SKM-1 treated with dmso at 0.1 percent for 144 hours (cell line): ENCODE results near the gene ATXN1.

Source experiments
- DNase-seq: peaks from one replicate; lab custom pipeline; 2025; ENCODE audit not compliant: unreplicated experiment; lab: John Stamatoyannopoulos, UW

ATXN1 gene

GRCh38 chr6:16591396-16592222, 169.7 kb downstream of the ATXN1 start:
- DNase-seq, result no peak

DNA sequence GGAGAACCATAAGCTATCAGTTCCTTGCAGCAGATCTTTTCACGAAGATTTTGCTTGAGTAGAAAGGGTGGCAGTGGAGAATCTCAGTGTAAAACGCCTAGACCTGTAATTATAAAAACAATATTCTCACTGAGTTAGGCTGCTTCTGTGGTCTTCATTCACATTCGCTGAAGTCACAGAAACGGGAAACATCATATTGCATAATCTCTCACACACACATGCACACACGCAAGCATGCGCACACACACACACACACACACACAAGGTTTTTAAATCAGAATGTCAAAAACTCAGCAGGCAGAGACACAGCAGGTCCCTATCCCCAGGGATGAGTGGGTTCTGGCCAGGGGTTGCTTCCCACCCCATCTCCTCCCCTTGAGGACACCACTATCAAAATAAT, 175.5 kb downstream of the ATXN1 start:
- peak; percentile 54 for DNase-seq

DNA sequence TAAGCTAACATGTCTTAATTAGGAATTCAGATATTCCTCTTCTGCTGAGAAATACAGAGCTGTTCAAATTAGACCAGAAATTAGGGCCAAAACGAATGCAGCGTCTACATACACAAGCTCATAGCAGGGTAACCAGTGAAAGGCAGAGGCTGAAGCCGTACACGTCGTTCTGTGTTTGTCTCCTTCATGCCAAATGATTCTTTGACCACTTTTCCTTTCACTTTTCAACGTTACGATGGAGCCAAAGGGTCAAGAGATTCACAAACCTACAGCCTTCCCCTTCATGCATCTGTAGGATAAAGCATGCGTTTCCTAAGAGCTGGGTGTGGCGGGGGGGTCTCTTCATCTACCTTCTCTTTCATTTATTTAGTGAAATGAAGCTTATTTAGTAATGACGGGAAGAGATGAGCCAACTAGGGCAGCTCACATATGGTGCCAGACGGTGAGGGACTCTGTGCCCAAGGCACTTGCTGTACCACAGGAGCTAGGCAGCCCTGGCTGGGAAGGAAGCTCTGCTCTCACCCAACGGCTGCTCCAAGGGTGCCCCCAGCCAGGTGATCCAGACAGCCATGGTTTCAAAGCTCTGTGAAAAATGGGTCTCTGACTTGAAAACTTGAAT, 178.0 kb downstream of the ATXN1 start:
- DNase-seq, result no peak

- no peak for DNase-seq
Observed at GRCh38 chr6:16582446-16583143, 178.7 kb downstream of the ATXN1 start.

DNA sequence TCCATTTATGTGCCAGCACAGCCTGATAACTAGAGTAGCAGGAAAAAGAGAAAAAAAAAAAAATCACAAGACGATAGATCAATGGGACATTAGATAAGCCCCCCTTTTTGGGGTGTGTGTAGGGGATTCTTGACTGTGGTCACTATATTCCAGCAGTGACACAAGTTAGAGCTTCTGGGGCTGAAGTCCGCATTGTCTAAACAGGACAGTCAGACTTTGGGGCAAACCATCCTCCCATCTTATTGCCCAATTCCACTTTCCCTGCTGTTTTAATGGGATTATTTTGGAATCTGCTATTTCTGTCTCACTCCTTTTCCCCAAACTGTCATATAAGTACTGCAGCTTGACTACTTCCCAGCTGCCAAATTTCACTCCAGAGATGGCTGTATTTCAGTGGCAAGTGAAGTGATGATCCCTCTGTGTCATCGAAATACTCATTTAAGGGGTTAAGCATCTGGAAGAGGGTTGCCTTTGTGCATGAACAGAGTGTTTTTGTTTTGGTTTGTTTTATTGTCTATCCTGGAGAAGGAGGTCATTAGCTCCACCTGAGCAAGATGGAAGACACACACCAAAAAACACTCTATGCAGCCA, 182.5 kb downstream of the ATXN1 start:
- DNase-seq, result no peak

DNA sequence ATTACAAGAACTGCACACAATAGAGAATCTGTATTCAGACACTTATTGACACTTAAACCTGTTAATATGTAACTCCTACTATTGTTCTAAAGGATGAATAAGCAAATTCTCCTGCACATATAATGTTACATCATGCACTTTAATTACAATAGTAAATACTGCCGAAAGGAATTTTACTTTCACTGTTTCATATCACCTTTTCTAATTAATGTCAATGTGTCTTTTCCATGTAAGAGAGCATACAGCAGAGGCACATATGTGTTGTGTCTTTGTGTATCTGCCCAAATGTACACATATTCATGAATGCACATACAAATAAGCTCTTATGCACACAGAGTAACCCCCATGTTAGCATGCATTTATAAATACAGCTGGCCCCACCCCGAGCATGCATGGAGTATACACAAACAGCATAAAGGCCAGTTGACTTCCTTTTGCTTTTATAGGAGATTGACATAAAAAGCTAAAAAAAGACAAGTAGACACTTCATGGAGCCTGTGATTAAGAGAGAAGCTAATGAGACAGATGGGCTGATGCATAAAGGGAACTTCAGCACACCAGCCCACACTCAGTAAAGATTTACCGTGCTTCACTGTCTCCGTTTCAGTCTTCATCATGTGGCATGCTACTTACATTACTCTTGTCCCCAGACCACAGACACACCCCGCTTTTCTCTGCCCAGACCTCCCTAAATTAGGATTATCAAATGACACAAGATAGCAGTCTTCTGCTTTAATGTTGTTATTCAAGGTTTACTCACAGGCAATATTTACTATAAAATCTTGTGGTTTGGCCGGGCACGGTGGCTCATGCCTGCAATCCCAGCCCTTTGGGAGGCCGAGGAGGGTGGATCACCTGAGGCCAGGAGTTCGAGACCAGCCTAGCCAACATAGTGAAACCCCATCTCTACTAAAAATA, 184.6 kb downstream of the ATXN1 start:
- DNase-seq, result no peak

GRCh38 chr6:16575655-16576054, 185.6 kb downstream of the ATXN1 start:
- no peak for DNase-seq

GRCh38 chr6:16572943-16573342, 188.3 kb downstream of the ATXN1 start:
- DNase-seq, result no peak

DNA sequence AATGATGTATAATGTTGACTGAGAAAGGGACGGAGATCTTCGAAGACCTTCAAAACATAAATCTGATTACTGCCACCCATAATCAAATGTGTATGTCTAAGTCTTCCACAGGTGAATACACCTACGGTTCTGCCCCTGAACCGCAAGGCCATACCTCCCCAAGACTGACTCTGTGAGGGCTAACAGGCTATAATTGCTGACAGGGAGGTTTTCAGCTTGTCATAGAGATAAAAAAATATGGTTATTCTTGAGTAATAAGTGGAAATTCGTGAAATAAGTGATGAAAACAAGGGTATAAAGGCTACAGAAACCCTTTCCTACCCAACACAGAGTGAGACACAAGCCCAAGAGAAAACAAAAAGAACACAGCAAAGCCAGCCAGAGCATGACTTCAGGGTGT, 188.9 kb downstream of the ATXN1 start:
- no peak for DNase-seq

GRCh38 chr6:16570946-16571345, 190.3 kb downstream of the ATXN1 start:
- no peak for DNase-seq

GRCh38 chr6:16570221-16570553, 191.1 kb downstream of the ATXN1 start:
- DNase-seq, result no peak

DNA sequence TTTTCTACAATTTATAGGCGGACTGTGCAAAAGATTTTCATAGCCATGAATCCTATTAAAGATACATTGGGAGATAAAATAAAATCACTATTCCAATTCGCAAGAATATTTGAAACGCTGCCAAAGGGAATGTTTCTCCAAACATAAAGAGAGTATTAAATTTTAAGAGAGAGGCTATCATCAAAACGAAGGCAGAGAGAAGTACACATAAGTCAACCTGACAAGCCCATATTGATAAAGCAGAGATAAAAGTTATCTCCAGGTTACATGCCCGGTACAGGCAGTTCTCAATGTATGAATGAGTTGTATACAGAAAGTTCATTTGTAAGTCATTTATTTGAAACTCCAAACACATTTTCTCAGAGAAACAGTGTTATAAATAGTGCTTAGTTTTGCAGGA, 193.1 kb downstream of the ATXN1 start:
- no peak for DNase-seq

- no peak for DNase-seq
Observed at GRCh38 chr6:16567071-16567470, 194.2 kb downstream of the ATXN1 start.

DNA sequence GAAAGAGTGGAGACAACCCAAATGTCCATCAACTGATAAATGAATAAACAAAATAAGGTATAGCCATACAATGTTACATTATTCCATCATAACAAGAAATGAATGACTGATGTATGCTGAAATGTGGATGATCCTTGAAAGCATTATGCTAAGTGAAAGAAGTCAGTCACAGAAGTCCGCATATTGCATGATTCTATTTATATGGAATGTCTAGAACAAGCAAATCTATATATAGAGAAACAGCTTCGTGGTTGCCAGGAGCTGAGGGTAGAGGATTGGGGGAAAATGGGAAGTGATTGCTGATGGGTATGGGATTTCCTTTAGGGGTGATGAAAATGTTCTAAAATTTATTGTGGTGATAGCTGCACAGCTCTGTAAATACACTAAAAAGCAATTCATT, 196.8 kb downstream of the ATXN1 start:
- DNase-seq, result no peak

DNA sequence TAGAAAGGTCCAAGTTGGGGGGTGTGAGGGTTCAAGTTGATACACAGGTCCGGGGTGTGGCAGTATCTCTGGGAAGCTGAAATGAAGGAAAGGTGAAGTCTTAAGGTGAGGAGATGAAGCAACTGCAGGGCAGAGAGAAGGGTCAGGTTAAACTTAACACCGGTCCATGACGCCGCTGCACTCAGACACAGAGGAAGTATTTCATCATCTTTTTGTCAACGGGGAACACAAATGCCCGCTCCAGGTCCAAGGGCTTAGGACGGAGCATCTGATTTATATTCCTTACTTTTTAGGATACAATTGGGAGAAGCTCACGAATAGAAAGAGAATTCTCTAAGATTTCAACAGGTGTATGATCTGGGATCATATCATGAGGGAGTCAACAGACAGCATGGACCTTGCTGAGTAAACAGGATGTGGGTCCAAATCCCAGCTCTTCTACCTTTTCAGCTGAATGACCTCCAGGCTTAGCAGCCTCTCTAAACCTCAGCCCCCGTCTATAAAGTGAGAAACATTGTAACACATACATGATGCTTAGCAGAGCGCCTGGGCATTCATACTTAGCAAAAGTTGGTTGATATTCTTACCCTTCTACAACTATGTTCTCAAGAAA, 197.5 kb downstream of the ATXN1 start:
- no peak for DNase-seq

GRCh38 chr6:16562498-16562897, 198.8 kb downstream of the ATXN1 start:
- DNase-seq, result no peak

DNA sequence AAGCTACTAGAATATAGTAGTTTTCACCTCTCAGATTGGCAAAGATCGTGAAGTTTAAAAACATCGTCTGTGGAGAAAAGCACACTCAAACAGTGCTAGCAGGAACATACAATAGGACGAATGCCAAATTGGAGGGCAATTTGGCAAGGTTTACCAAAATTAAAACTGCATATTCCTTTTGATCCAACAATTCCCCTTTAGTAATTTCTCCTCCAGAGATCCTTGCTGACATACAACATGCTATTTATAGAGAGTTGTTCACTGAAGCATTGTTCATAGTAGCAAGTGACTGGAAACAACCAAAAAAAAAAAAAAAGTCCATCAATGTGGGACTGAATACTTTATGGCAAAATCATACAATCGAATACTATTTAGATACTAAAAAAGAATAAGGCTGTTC, 202.2 kb downstream of the ATXN1 start:
- DNase-seq, result no peak

DNA sequence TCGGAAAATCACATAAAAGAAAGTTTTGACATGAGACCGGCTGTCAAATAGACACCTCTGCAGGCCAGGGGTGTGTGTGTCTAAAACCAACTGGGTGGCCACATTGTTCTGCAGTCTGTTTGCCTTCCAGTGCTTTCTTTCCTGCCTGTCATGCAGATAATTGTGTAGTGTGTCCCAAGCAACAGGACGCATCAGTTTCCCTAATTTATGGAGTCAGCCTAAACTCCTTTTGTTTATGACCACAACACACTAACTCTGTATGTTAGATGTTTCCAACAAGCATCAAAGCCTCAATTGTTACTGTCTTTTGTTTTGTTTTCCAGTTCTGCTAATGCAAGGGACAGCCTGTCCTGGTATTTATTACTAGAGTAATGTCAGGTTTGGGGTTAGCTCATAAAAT, 205.7 kb downstream of the ATXN1 start:
- DNase-seq, result no peak

GRCh38 chr6:16553531-16553930, 207.7 kb downstream of the ATXN1 start:
- no peak for DNase-seq

- DNase-seq, result no peak
Observed at GRCh38 chr6:16551466-16551865, 209.8 kb downstream of the ATXN1 start.
